Ectodermal cell (in vitro differentiated cells): ENCODE measurements around the gene IFT52.

ENCODE experiments used
- H3K27ac ChIP-seq: 2 replicates; pipeline ENCODE4 v1.7.0; 2013; ENCODE audit warnings: mild to moderate bottlenecking, low read depth, low read length; ENCODE audit not compliant: insufficient read depth, poor library complexity, severe bottlenecking
- H3K27me3 ChIP-seq: 2 replicates; pipeline ENCODE4 v1.7.0; 2013; ENCODE audit warnings: mild to moderate bottlenecking, low read length; ENCODE audit not compliant: insufficient read depth, control insufficient read depth, poor library complexity, severe bottlenecking
- H3K36me3 ChIP-seq: one replicate; pipeline ENCODE4 v1.7.0; 2013; ENCODE audit warnings: low read length; ENCODE audit not compliant: control insufficient read depth, insufficient read depth
- H3K4me1 ChIP-seq: one replicate; pipeline ENCODE4 v1.7.0; 2013; ENCODE audit warnings: low read length; ENCODE audit not compliant: control insufficient read depth, insufficient read depth
- H3K4me3 ChIP-seq: 2 replicates; pipeline ENCODE4 v1.7.0; 2013; ENCODE audit warnings: low read depth, low read length, control low read depth; ENCODE audit not compliant: insufficient read depth
- H3K9me3 ChIP-seq: 2 replicates; pipeline ENCODE4 v1.7.0; 2013; ENCODE audit warnings: mild to moderate bottlenecking, low read length, moderate library complexity; ENCODE audit not compliant: control insufficient read depth
- WGBS, 2 experiments: methylation state at CpG; one replicate each; pipeline ENCODE4 v1.1.7; 2013; ENCODE audit warnings: missing lambda C conversion rate in 2 of 2; 5-methylcytosine and 5-hydroxymethylcytosine counted together

Gene IFT52

DNA sequence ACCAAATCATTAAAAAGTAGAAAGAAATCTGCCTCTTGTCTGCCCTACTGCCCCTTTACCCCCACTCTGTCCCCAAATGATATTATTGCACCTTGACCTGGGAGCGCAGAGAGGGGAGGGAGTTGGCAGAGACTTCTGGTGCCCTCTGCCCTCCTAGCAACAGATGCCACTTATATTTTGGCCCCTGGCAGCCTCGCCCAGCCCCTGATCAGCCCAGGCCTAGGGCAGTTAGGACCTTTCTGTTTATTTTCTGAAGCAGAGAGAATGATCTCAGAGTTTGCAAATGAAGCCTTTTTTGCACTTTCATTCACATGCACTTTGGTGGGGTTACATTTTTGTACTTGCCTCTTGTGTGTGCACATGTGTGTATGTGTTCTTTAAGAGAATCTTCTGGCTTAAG, 40.3 kb upstream of the IFT52 start:
- no peaks in the 10 kb centered on the region for H3K4me1 ChIP-seq
- no peak overlapping the region for H3K27ac ChIP-seq
- H3K36me3 ChIP-seq: no peaks in the 10 kb centered on the region
- no peaks in the 10 kb centered on the region for H3K9me3 ChIP-seq
- 89 to 98% methylated on average over 2 of the region's 2 CpGs for WGBS, 2 experiments
- no peak overlapping the region for H3K4me3 ChIP-seq
- H3K27me3 ChIP-seq: no peaks in the 10 kb centered on the region

DNA sequence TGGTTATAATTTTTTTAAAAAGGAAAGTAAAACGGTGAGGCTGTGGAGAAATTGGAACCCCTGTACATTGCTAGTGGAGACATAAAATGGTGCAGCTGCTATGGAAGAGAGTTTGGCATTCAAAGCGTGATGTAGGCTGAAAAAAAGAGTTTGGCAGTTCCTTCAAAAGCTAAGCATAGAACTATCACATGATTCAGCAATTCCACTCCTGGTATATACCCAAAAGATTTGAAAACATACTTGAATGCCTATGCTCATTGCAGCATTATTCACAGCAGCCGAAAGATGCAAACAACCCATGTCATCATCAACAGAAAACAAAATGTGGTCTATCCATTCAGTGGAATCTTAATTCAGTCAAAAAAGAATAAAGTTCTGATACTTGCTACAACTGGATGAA, 36.4 kb upstream of the IFT52 start:
- no peaks in the 10 kb centered on the region for H3K27me3 ChIP-seq
- H3K4me3 ChIP-seq: no peak overlapping the region
- H3K27ac ChIP-seq: no peak overlapping the region
- WGBS, 2 experiments: 93 to 94% methylated on average over 3 of the region's 3 CpGs
- H3K36me3 ChIP-seq: no peaks in the 10 kb centered on the region
- H3K9me3 ChIP-seq: no peaks in the 10 kb centered on the region
- no peaks in the 10 kb centered on the region for H3K4me1 ChIP-seq

DNA sequence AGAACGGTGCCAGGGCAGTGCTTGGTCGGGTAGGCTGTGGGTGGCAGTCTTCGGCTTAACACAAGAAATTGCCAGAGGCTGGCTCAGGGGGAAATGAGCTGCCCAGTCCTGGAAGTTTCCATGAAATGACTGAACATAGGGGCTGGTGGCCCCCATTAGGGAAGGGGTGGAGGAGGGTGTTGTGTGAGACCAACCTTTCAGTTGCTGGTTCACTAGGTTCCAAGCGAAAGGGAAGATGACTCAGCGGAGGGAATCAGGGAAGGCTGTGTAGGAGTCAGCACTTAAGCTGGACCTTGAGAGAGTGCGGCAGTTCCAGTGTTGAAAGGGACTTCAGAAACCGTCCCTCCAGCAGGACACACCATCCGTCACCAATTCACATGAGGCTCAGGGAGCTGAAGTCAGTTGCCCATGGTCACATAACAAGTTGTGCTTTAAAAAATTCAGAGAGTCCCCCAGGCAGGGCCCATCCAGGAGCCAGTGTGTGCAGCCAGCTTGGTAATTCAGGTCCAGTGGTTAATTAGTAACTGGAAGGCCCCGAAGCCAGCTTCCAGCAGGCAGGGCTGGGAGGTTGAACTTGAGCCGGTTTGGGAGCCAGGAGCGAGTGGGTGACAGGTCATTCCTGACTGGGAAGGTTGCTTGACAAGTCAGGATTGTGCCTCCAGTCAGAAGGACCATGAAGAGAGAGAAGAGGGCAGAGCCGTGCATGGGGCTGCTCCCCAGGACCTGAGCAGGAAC, 32.2 kb upstream of the IFT52 start, which contains the start of gene SGK2:
SGK2 (plus strand) TSS at position 616 of the 735 bp plus-strand sequence. CDS start 7,469 bp downstream, outside the sequence.
- Histone ChIP-seq H3K4me3 (no peak within 1 kb of the TSS), H3K9me3 (no peaks in the 10 kb centered on the region), H3K27ac (no peak within 1 kb of the TSS), H3K4me1 (no peaks in the 10 kb centered on the region), H3K36me3 (no peaks in the 10 kb centered on the region), H3K27me3 (no peaks in the 10 kb centered on the region)
- 89 to 92% methylated on average over 12 of the region's 12 CpGs for WGBS, 2 experiments

DNA sequence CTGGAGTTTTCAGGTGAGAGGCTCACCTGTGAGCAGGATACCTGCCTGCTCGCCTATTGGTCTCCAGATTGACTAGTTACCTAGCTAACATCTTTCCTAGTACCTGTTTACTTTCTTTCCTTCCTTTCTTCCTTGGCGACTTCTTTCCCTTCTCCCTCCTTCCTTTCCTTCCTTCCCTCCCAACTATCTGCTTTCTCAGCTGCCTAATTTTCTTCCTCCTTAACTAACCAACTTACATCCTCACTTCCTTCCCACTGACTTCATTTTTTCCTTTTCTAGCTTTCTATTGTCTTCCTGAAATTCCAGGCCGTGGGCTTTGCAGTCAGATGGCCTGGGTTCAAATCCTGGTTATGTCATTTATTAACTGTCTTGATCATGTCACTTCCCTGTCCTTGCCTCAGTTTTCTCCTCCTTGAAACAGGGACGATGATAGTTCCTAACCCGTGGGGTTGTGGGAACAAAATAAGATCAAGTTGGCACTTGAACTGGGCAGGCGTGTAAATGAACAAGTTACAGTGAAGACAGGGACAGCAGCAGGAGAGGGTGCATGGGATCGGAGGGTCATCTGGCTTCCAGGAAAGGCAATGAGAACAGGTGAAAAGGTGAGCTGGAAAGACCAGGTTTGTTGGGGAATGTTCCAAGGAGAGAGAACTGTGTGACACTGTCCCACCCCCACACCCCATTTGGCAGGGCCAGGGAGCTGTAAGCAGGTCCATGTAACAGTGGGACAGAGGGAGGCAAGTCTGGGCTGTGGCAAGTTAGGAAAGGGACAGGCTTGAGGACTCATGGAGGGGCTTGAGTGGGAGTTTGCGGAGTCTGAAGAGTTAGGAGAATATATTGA, 31.4 kb upstream of the IFT52 start:
- H3K27ac ChIP-seq: no peak overlapping the region
- WGBS, 2 experiments: 92 to 93% methylated on average over 8 of the region's 8 CpGs
- no peaks in the 10 kb centered on the region for H3K9me3 ChIP-seq
- H3K4me3 ChIP-seq: no peak overlapping the region
- H3K4me1 ChIP-seq: no peaks in the 10 kb centered on the region
- H3K36me3 ChIP-seq: no peaks in the 10 kb centered on the region
- no peaks in the 10 kb centered on the region for H3K27me3 ChIP-seq

DNA sequence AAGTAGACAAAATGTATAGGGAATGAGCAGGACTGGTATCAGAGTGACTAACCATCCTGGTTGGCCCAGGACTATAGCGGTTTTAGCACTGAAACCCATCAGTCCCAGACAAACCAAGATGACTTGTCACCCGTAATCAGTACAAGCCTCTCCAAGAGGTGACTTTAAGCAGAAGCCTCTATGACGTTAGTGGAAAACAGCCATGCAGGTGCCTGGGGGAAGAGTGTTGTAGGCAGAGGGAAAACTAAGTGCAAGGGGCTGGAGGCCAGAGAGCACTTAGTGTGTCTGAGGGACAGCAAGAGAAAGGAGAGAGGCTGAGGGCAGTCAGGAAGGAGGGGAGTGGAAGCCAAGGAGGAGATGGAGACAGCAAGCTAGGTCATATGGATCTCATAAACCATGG, 29.8 kb upstream of the IFT52 start:
- WGBS, 2 experiments: 94 to 96% methylated on average over 3 of the region's 3 CpGs
- no peaks in the 10 kb centered on the region for H3K27me3 ChIP-seq

DNA sequence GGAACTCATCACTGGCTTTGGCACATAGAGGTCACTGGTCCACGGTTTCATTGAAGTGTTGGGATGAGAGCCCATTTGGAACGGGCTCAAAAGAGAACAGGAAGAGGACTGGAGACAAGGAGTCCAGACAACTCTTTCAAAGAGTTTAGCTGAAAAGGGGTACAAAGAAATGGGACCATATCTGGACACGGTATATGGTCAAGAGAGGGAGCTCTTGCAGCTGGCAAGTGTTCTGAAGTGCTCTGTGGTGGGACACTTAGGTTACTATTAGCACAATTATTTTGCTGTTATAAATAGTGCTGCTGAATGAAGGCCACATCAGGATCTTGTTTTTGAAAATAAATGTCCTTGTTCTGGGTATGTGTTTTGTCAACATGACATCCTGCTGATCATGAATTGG, 27.3 kb upstream of the IFT52 start:
- H3K4me3 ChIP-seq: no peak overlapping the region
- H3K27me3 ChIP-seq: no peaks in the 10 kb centered on the region
- H3K27ac ChIP-seq: no peak overlapping the region
- 90 to 91% methylated on average over 3 of the region's 3 CpGs for WGBS, 2 experiments
- H3K36me3 ChIP-seq: no peaks in the 10 kb centered on the region
- no peaks in the 10 kb centered on the region for H3K4me1 ChIP-seq
- no peaks in the 10 kb centered on the region for H3K9me3 ChIP-seq

More for the DNA sequence above, 29.8 kb upstream of the IFT52 start:
- Histone ChIP-seq H3K27ac (no peak overlapping the region), H3K36me3 (no peaks in the 10 kb centered on the region), H3K4me1 (no peaks in the 10 kb centered on the region), H3K9me3 (no peaks in the 10 kb centered on the region), H3K4me3 (no peak overlapping the region)

DNA sequence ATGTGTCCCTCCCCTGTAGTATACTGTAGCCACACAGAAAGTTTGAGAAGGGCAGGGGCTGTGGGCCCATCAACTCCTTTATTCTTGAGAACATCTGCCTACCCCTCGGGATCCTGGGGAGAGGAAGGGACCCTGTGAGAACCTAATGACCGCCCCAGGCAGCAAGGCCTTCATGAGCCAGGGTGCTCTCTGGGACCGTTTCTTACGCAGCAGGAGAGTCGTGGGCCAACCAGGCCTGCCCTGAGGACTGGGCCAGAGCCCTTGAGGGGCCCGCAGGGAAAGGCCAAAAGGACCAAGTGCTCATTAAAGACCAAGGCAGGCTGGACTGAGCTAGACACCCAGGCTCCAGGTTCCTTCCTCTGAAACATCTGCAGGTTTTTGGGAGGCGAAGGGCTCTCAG, 26.7 kb upstream of the IFT52 start:
- Histone ChIP-seq H3K4me3 (no peak overlapping the region), H3K4me1 (no peaks in the 10 kb centered on the region), H3K27me3 (no peaks in the 10 kb centered on the region), H3K27ac (no peak overlapping the region), H3K36me3 (no peaks in the 10 kb centered on the region), H3K9me3 (no peaks in the 10 kb centered on the region)
- WGBS, 2 experiments: 93 to 96% methylated on average over 7 of the region's 7 CpGs

DNA sequence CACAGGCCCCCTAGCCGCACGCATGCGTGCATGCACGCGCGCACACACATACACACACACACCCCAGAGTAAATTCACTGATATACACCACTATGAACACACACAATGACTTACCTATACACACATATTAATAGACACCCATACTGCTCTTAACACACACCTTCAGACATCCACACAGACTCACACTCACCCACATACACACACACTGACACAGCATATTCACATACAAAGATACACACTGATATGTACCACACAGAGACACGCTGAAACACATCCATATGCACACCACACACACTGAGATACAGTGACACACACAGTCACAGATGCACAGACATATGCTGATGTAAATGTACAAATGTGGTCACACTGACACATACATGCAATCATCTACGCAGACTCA, 26.3 kb upstream of the IFT52 start:
- WGBS, 2 experiments: 93 to 96% methylated on average over 8 of the region's 8 CpGs
- Histone ChIP-seq H3K4me3 (no peak overlapping the region), H3K27ac (no peak overlapping the region), H3K9me3 (no peaks in the 10 kb centered on the region), H3K36me3 (no peaks in the 10 kb centered on the region), H3K4me1 (no peaks in the 10 kb centered on the region), H3K27me3 (no peaks in the 10 kb centered on the region)

DNA sequence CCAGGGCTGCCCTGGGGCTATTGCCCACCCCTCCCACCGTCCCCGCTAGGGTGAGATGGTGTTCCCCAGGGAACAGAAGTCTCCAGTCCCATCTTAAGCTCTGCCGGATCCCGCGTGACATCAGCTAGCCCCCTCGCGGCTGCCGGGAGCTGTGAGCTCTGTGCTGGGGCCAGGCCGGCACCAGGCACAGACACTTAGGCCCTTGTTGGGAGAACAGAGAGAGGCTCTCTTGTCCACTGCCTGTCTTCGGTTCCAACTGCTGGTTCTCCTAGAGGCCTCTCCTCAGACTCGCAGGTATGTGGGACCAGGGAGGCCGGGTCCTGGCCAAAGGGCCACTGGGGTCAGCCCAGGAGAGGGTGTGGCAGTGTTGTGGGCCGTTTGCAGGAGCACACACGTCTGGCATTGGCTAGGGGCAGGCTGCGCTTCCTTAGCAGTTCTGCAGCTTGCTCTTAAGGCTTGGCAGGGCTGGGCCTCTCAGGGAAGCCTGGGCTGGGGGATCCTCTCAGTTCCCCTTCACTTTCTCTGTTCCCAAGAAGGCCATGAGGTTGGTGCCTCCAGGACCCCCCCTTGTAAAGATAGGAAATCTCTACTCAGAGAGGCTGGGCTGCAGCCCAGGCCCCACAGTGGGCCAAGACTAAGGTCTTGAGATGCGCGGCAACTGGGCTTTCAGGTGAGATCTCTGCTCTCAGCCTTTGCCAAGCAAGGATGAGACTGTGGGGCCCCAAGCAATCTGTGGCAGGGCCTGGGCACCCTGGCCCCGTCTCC, 25.6 kb upstream of the IFT52 start:
- Histone ChIP-seq H3K27me3 (no peaks in the 10 kb centered on the region), H3K36me3 (no peaks in the 10 kb centered on the region), H3K27ac (no peak overlapping the region), H3K4me1 (no peaks in the 10 kb centered on the region), H3K4me3 (no peak overlapping the region), H3K9me3 (no peaks in the 10 kb centered on the region)
- WGBS, 2 experiments: 89% methylated on average over 18 of the region's 18 CpGs

DNA sequence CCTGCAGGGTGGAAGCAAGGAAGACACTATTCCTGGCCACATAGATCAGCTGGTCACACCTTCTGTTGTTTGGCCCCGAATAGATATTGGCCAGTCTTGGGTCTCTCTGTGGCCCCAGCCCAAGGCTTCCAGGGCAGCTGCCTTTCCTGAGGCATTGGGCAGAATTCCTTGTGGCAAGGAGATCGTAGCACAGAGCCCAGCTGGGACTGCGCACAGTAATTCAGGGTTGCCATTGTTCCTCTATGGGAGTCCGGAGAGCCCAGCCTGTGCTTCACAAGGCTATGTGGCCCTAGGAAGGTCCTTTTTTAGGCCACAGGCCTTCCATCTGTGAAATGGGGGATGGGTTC, 25.0 kb upstream of the IFT52 start:
- Histone ChIP-seq H3K27ac (no peak overlapping the region), H3K36me3 (no peaks in the 10 kb centered on the region), H3K4me1 (no peaks in the 10 kb centered on the region), H3K27me3 (no peaks in the 10 kb centered on the region), H3K9me3 (no peaks in the 10 kb centered on the region), H3K4me3 (no peak overlapping the region)
- WGBS, 2 experiments: 90 to 91% methylated on average over 4 of the region's 4 CpGs
